T follicular helper cell (primary cell): ENCODE results near the gene CCDC71.
A peak's percentile ranks its signal among the peaks of the same experiment; 100 is the strongest.

Source experiments
- DNase-seq: peaks from one replicate; pipeline ENCODE4 v3.0.0-alpha.2; 2020; ENCODE audit warnings: low read depth

The CCDC71 gene

DNA sequence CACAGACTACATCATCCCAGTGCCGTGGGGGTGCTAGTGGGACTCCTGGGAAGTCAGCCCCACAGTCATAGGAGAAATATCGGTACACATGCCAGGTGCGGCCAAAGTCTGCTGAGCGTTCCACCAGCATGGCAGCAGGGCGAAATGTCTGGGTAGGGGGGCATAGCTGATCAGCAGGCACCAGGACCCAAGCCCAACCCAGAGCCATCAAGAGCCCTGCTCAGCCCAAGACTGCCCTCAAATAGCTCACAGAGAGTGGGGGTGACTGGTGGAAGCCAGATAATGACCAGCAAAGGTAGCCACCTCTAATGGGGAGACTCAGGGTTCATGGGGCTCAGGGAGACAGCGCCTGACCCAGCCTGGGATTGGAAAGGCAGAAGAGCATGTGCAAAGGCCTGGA is 34.6 kb downstream of the CCDC71 start:
- DNase-seq, result no peak

DNA sequence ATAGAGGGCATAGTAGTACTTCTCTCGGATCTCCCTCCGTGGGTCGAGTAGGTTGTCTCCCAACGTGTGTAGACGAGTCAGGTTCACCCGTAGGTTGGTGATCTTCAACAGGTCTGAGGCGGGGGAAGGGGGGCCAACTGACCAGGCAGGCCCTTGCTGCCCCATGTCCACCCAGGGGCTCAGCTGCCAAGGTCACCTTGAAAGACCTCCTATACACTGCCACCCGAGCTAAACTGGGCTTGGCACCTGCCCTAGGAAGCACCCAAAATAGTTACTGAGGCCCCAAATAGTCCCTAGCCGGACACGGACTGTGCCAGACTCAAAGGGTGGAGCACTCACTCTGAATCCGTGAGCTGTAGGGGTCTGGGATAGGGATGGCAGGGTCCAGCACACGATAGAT is 35.1 kb downstream of the CCDC71 start:
- no peak for DNase-seq

DNA sequence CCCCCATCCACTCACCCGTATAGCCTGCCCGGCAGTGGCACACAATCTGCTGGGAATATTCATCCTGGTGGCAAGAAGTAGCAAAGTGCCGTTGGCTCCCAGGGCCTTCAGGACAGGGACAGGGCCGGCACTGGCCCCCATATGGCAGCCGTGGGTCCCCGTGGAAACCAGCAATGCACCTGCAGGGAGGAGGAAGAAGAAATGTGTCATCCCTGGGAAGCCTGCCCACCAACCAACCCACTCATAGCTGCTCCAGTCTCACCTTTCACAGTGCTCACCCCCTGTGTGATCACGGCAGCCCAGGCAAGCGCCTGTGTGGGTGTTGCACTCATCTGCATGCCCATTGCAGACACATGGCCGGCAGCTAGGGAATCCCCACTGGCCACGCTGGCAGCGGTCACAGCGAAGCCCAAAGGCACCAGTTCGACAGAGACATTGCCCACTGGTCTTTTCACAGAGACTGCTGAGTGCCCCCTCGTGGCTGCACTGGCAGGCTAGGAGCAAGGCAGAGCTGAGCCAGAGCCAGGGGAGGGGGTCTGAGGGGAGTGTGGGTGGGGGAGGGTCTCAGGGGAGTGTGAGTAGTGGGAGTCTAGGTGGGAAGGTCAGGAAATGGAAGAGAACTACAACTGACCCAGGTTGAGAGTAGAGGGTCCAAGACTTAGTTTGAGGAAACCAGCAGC is 41.0 kb downstream of the CCDC71 start:
- no peak for DNase-seq

DNA sequence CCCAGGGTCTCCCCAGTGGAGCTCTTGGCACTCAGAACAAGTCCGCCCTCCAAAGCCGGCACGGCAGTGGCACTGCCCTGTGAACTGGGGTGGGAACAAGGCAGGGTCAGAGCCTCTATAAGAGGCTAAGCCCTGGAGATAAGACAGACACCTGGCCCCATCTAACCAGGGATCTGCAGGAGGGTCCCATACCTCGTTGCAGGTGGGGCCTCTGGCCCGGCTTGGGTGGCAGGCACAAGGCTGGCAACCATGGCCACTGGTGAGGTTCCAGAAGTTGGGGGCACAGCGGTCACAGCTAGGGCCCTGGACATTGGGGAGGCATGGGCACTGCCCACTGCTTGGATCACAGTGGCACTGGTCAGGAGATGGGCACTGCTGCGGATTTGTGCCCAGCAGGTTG is 41.9 kb downstream of the CCDC71 start:
- no peak for DNase-seq

DNA sequence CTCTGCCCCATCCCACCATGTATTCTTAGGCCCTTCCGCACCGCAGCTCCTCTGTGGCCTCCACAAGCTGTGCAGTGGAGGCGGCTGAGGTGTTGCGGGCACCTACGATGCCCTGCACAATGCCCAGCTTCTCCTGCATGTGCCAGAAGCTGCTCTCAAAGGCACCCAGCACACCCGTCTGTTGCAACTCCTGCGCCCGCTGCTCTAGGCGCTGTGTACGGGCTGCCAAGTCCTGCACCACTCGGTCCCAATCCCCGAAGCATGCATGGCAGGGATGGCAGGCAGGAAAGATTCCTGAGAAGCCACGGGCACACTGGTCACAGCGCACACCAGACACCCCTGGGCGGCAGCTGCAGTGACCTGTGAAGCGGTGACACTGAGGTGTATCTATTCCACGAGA is 42.4 kb downstream of the CCDC71 start:
- DNase-seq, result no peak

DNA sequence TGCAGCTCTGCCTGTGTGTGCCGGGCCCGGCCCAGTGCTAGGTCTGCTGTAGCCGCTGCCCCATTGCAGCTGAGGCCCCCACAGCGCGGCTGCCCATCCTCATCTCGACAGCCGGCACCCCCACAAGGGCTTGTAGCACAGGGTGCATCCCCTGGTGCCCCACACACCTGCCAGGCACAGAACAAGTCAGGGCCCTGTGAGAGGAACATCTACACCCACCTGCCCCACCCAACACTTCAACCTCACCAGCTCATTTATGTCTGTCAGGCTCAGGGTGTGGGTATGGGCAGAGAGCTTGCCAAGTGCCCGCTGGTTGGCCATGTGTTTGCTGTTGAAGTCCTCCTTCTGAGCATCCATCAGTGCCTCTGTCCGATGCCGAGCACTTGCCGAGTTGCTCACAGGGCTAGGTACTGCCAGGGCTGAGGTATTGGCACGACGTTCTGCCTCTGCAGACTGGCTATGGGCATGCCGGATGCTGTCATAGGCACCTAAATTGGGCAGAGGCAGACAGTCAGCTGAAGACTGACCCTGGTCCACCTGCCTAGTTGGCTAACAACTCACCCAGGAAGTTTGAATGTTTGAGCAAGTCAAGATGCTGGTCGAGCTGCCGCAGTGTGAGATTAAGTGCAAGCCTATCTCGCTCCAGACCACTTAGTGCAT is 43.1 kb downstream of the CCDC71 start:
- no peak for DNase-seq

DNA sequence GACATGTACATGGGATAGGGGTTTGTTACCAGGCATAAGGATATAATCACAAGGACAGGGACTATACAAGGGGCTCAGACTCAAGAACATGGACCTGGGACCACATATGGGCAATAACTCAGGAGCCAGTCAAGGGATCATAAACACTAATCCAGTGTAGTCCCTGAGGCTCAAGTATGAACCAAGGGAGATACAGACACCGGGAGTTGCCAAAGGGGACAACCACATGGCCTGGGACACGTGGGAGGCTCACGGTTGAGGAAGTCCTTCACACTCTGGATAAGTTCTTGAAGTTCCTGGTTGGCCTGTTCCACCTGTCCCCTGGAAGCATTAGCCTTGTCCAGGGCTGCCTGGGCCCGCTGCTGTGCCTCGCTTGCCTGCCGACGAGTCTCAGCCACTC is 43.7 kb downstream of the CCDC71 start:
- DNase-seq, result no peak

DNA sequence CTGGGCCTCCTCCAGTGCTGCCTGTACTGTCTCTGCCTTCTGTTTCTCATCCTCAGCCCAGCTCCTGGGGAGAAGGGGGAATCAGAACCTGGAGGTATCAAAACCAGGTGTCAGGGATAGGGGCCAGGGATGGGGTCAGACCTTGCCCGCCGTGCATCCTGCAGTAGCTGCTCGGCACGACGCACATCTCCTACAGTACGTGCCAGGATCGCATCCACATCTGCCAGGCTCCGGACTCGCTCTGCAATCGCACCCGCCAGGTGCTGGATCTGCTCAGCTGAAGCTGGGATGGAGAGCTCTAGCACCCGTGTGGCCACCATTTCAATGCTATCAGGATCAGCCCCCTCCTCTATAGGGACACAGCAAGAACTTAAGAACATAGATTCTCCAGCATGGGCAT is 44.1 kb downstream of the CCDC71 start:
- DNase-seq, result no peak

DNA sequence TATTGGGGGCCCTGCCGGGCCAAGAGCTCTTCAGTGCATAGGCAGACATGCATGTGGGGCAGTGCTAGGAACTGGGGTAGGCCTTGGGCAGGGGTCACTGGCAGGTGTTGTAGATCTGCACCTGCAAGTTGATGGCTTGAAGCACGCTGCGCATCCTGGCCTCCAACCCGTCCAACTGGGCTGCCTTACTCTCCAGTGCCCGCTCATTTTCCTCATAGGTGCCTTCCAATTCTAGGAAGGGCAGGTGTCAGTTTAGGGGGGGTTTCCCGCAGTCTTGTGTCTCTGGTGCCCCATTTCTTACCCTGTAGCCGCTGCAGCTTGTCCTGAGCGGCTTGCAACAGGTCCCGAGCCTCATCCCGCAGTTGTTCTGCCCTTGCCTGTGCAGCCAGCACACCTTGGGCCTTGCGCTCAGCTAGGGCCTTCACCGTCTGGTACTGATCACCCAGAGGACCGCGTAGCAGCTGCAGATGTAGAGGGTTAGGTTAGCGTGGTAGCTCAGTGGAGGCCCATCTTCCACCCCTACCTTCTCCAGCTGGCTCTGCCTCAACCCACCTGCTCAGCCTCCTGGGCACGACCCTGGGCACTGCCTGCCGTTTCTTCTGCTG is 44.9 kb downstream of the CCDC71 start:
- DNase-seq, result no peak

DNA sequence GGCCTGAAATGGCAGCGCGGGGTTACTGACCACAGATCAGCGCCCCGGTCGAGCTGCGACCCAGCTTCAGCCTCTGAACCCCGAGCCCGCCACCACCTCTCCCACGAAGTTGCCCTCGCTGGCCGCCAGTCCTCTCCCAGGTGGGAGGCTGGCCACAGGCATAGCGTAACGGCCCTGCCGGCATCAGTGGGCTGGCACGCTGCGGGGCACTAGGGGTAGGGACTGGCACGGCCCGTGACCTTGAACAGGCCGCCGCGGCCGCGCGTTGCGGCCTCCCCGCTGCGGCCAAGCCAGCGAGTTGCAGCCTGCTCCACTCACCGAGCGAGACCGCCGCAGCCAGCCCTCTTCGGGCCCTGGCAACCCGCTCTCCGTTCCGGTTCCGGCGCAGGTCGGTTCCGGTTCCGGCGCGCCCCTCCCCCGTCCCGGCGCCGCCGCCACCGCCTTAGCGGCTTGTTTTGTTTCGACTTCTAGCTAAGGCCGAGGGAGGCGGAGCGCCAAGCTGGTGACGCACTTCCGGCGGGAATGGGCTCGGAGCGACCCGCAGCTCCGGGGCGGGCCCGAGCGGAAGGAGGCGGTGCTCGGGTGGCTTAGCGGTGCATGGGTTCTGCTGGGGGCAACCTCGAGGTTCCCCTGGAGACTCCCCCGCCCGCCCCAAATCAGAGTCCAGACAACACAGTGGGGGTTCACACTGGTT is 45.5 kb downstream of the CCDC71 start, which contains the start of gene USP19:
TSS of gene USP19 (minus strand) at position 386 of the 694 bp plus-strand sequence. CDS start 1,678 bp downstream, outside the sequence.
- DNase-seq, result peak; percentile 91

DNA sequence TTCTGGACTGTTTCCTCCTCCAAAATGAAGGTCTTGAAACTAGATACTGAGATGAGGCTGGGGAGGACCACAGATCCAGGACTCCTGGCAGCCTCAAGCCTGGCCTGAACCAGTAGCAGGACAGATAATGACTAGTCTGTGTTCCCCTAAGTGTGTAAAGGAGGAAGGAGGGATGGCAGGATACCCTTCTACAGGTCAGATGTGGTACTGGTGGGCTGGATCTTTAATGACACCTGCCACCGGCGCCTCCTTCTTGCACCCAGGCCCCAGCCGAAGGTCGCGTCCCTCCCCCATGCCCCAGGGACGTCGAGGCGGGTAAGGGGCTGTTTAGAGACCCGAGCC is 46.1 kb downstream of the CCDC71 start:
- DNase-seq, result no peak

DNA sequence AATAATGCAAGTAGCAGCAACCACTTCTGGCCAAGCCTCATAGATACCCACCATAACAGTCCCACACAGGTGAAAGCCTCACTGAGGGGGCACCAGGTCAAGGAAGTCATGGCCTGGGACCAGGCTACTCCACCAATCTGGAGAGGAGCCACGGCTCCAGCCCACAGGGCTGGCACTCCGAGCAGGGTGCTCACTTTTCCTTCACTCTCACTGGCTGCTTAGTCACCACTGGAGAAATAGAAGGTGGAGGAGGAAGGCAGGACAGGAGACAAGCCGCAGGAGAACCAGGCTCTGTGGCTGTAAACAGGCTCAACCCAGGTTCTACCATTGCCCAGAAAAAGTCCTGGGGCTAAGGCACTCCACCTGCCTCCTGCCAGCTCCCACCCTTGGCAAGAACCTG is 46.7 kb downstream of the CCDC71 start:
- DNase-seq, result no peak

DNA sequence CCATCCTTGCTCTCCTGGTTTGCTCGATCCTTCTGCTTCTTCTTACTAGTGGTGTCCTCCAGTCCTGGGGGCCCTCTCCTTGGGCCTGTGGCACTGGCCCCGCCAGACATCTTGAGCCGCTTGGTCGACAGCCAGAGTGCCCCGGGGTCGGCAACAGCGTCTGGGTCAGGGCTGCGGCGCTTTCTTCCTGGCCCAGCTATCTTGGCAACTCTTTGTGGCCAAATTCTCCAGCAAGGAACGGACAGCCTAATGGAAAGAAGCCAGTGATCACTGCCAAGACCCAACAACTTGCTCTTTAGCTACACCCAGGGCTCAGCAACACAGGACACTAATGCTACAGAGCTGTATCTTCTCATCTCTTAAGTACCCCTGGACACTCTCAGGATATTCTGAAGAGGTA is 47.1 kb downstream of the CCDC71 start:
- no peak for DNase-seq
